GM18517 (cell line): ENCODE data around the gene FKBP5.
"Not testable (repeated sequence)": the region's sequence is repeated elsewhere in the genome, so short reads cannot be mapped to it uniquely, and the experiment has no call there.

Source experiments
- ATAC-seq: cut with Tn5 transposase; IDR thresholded peaks from one replicate; pipeline ENCODE4 v1.9.1; 2021; ENCODE audit warnings: mild to moderate bottlenecking, moderate library complexity; ENCODE audit not compliant: unreplicated experiment

The FKBP5 gene

DNA sequence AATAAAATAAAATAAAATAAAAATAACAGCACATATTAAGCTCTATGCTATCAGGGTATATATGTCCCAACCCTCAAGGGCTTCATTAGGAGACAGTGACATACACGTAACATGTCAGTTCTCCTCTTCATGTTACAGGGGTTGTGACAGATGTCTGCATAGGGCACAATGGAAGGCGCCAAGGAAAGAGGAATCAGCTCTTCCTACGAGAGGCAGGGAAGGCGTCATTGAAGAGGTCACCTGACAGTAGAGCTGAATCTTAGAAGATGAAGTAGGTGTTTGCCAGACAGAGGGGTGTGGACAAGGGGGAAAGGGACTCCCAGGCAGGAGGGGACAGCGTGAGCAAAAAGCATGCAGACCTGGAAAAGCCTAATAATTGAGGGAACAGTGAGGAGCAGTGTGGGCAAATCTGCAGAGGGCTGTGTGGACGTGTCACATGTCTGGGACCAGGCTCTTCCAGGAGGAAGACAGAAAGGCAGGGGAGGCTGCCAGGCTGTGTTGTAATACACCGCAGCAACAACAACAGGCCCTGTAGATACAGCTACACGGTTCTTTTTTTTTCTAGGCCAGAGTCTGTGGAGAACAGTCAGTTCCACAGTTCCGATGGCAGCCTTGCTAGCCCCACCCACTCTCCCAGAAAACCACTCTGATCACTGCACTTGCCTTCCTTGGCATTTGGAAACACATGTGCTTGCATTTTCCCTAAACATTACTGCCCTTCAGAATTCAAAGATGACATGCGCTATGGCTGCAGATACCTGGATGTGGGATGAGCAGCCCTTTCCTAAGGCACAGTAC lies 2.5 kb upstream of the FKBP5 start:
- ATAC-seq: no peak

DNA sequence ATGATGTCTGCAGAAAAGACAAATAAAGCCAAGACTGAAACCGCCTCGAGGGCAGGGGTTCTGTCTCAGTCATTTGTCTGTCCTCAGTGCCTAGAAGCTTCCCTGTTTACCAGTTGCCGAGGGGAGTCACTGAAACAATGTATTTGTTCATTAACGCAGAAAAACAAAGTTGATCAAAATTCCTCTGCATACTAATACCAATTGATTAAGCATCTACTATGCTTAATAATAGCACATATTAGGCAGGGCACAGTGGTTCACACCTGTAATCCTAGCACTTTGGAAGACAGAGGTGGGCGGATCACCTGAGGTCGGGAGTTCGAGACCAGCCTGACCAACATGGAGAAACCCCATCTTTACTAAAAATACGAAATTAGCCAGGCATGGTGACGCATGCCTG lies 1.8 kb upstream of the FKBP5 start:
- no peak for ATAC-seq

DNA sequence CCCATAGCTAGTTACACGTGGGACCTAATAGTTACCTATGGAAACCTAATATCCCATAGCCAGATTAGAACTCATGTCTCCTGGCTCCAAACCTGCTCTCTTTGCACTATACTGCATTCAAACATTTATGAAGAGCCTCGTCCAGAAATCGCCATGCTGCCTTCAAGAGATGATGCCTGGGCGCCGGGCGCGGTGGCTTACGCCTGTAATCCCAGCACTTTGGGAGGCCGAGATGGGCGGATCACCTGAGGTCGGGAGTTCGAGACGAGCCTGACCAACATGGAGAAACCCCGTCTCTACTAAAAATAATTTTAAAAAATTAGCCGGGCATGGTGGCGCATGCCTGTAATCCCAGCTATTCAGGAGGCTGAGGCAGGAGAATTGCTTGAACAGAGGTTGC lies 1.3 kb upstream of the FKBP5 start:
- ATAC-seq: not testable (repeated sequence)

DNA sequence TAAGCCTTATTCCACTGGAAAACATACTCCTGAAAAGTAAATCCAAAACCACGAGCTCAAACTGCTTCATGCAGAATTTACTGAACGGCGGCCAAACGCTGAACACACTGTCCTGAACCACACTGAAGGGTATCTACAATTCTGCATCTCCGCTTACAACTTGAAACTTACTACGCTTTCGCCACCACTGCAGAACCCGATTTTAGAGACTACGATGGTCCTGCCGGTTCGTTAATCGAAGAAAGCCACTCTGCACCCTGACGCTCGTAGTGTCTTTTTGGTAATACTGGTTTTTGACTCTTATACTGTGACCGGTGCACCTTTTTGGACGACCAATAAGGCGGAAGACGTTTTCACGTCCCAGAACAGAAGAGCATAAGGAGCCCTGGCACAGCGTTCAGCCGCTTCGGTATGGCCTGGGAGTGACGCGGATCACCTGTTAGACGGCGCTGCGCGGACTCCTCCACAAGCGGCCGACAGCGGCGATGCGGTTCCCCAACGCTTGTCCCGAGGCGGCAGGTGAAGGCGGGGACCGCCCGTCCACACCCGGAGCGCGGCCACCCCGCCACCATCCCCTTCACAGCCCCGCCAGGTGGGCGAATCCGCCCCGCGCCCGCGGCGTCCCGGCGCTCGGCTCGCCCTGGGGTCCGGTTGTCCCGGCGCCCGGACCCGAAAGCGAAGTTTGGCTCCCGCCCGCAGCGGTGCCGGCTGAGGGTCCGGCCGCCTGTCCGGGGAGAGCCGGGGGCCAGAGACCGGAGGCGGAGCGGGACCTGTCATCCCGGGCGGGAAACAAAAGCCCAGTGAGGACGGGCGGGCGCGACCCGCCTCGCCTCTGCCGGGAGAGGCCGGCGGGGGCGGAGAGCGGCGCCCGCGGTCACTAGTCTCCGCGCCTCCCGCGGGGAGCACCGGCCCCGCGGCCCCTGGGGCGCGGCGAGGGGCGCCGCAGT lies 784 bp downstream of the FKBP5 start:
- ATAC-seq: peak; percentile 35

DNA sequence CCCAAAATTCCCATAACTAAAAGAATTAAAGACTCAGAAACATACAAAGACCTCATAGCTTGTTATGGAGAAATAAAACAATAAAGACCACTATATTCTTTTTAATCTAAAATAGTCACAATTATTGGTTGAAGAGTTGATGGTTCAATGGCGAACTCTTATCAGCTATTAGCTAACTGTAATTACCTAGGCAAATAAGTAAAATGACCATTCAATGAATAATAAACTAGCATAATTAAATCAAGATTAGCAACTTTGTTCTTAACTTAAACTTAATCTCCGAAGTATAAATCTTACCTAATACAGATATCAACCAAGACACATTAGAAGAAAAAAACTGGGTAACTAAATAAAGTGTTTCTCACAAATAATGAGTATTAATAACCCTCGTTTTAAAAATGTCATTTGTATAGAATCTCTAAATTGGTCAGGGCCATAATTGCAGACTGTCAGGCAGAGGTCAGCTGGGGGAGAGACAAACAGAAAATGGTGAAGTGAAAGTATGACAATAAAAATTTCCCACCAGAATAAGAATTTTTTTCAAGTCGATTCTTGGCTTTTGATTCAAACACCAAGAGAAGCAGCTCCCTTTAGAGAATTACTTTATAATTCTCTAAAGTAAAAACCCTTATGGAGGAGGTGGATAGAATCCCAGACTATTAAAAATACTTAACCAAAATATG lies 1.7 kb downstream of the FKBP5 start:
- ATAC-seq: no peak

DNA sequence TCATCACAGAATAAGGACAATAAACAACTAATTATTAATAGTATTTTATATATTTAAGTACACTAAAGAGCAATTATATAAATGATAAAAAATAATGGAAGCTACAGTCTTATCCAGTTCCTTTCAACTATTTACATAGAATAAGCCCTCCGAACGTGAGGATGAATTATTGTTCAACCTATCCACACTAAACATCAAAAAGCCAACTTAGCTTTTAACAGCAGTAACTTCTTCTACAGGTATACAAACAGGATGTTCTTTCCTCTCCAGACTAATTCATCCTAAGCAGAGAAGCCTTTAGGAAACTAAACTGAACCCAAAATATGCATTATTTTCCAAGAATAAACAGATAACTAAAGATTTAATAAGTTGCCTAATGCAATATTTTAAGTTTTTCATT lies 2.3 kb downstream of the FKBP5 start:
- no peak for ATAC-seq

DNA sequence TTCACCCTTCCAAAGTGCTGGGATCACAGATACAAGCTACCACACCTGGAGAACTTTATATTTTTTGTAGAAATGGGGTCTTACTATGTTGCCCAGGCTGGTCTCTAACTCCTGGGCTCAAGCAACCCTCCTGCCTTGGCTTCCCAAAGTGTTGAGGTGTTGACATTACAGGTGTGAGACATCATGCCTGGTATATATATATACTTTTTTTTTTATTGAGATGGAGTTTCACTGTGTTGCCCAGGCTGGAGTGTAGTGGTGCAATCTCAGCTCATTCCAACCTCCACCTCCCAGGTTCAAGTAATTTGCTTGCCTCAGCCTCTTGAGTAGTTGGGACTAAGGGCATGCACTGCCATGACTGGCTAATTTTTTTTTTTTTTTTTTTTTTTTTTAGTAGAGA lies 5.4 kb downstream of the FKBP5 start:
- no peak for ATAC-seq

DNA sequence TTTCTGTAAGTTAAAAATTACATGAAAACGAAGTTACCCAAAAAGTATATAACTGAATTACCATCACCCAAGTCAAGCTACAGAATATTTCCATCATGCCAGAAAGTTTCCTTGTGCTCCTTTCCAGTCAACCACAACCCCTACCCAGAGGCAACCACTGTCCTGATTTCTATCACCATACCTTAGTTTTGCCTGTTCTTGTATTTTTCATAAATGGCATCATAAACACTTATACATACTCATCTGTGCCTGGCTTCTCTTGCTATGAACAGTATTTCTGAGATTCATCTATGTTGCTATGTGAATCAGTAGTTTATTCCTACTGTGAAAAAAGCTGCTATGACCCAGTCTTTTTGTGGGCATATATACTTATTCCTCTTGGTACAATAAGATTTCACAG lies 7.4 kb downstream of the FKBP5 start:
- no peak for ATAC-seq

DNA sequence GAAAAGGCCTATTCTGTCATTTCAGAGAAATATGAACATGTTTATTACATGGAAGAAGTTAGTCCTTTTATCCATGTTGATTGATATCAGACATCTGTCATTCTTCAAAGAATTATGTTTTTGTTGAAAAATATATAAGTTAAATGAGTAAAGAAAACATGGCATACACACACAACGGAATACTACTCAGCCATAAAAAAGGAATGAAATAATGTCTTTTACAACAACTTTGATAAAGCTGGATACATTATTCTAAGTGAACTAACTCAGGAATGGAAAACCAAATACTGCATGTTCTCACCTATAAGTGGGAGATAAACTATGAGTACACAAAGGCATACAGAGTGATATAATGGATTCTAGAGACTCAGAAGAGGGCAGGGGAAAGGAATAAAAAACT lies 9.3 kb downstream of the FKBP5 start:
- no peak for ATAC-seq

DNA sequence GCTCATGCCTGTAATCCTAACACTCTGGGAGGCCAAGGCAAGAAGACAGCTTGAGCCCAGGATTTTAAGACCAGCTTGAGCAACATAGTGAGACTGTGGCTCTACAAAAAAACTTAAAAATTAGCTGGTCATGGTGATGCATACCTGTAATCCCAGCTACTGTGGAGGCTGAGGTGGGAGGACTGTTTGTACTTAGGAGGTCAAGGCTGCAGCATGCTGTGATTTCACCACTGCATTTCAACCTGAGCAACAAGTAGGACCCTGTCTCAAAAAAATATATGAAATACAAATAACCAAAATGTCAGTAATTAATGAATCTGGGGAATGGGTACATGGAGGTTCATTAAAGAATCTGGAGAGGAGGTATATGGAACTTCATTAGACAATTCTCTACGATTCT lies 9.9 kb downstream of the FKBP5 start:
- ATAC-seq: no peak

DNA sequence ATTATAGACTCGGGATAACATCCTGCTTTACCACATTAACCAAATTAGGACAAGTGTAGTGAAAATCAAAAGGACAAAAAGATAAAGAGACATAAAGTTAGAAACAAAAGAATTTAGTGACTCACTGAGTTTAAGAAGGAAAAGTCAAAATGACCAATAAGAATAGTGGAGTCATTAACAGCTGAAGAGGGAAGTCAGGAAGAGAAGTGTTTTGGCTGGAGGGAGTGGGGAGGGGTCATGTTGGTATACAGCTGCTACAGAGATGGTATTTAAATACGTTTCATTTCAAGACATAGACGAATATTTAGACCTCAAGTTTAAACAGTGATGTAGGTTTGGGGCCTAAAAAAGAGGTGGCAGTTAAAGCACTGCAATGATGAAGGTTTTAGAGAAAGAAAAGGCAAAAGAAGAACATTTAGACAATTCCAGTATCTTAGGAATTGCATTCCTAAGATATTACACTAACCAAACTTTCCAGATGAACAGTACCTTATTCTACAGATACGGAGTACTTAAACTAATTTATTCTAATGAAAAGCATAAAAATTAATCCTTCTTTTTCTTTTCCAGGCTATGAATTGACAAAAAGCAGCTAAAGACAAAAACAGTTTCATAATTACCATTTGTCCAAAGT lies 10.6 kb downstream of the FKBP5 start:
- ATAC-seq: no peak

DNA sequence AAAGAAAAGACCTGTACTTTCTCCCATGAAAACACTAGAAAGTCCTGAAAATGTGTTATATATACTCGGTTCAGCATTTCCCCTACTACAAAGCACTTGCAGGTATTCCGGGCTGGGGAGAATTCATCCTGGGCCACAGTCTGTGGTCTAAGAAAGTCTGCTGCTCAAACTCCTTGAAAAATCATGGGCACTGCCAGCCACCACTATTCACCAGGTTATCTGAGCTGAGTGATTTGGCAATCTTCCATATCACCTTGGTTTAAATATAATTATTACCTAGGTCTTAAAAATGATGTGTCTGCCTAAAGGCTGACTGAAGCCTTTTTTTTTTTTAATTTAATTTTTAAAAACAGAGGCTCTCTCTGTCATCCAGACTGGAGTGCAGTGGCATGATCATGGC lies 11.3 kb downstream of the FKBP5 start:
- ATAC-seq: no peak

DNA sequence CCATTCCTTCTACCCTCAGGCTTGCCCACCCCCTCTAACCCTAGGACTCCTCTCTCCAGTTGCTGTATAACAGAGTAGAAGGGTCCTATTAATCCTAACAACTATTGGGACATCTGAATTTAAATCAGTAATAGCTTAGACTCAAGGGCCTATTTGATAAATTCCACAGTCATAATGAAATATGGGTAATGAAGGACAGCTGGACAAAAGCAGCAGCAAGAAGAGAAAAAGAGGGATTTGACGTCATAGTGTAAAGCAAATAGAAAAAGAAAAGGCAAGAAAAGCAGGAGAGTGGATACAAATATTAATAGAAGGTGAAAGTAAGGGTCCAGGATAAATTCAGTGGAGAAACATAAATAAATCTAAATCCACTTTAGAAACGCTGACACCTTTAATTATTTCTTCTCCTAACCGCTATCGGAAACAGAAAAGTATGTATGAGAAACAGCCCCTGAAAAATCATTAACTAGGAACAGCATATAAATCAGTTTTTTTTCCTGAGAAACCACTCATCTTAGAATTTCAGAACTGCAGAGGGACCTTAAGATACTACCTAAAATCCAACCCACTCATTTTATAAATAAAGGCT lies 12.8 kb downstream of the FKBP5 start:
- ATAC-seq: no peak

DNA sequence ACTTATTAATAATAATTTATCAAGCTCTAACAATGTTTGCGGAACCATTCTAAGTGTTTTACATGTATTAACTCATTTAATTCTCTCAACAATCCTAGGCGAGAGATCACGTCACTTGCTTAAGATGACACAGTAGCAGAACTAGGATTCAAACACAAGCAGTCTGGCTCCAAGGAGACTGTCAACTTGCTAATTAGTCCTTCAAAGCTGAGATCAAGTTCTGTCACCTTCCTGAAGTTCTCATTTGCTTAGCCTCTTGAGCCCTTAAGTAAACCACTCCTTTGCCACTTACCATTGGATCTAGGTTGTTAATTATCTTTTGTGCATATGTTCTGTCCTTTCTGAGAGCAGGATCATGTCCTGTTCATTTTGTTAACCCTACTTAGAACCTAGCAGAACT lies 14.1 kb downstream of the FKBP5 start:
- ATAC-seq: no peak

DNA sequence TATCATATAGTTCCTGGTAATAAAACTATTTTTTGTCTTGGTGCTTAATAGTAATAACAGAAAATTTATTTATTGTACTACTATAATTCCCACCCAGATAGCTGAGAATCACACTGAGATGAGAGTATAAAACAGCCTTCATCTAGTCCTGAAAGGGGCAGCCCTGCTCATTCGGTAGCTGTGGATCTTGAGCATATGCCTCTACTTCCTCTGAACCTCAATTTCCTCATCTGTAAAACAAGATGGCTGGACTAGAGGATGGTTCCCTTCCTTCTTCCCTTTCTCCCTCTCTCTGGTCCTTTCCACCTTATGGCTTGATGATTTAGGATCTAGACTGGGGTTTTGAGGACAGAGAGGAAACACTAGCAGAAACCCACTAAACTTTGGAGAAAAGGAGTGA lies 15.0 kb downstream of the FKBP5 start:
- ATAC-seq: no peak

DNA sequence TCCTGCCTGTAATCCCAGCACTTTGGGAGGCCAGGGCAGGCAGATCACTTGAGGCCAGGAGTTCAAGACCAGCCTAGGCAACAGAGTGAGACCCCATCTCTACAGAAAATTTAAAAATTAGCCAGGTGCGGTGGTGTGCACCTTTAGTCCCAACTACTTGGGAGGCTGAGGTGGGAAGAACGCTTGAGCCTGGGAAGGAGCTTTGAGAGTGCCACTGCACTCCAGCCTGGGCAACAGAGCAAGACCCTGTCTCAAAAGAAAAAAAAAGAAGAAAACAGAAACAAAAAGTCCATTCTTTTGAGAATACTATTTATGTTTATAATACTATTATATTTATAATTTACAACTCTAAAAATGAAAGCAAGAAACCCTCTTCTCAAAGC lies 15.4 kb downstream of the FKBP5 start:
- not testable (repeated sequence) for ATAC-seq

DNA sequence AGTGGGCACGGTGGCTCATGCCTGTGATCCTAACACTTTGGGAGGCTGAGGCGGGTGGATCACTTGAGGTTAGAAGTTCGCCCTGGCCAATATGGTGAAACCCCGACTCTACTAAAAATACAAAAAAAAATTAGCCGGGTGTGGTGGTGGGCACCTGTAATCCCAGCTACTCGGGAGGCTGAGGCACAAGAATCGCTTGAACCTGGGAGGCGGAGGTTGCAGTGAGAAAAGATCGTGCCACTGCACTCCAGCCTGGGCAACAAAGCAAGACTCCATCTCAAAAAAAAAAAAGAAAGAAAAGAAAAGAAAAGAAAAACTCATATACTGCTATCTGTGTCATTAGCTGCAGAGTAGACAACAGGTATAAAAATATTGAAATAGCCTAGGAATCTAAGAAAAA lies 18.3 kb downstream of the FKBP5 start:
- ATAC-seq: not testable (repeated sequence)

DNA sequence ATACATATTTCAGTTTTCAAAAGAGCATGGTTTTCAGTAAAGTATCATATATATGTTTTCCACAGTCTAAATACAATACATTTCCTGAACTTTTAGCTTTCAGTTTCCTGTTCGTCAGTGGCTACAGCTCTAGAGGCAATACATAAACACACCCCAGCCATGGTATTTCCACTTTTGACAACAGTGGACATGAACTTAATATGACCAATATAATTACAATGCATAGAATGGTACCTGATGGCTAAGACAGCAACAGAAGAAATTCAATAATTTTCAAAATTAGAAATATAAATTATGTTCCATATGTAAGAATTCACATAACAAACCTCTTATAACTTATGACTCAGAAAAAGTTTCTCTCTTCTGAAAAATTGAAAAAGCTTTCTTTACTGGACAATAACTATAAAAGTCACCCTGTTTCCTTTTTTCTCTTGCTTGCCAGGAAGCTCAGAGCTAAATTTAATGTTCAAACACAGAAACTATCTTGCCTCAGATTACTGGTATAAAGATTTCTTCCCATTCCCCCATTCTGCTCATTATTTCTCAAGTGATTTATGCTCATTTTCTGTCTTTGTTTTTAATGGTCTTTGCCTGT lies 19.2 kb downstream of the FKBP5 start:
- ATAC-seq: no peak

DNA sequence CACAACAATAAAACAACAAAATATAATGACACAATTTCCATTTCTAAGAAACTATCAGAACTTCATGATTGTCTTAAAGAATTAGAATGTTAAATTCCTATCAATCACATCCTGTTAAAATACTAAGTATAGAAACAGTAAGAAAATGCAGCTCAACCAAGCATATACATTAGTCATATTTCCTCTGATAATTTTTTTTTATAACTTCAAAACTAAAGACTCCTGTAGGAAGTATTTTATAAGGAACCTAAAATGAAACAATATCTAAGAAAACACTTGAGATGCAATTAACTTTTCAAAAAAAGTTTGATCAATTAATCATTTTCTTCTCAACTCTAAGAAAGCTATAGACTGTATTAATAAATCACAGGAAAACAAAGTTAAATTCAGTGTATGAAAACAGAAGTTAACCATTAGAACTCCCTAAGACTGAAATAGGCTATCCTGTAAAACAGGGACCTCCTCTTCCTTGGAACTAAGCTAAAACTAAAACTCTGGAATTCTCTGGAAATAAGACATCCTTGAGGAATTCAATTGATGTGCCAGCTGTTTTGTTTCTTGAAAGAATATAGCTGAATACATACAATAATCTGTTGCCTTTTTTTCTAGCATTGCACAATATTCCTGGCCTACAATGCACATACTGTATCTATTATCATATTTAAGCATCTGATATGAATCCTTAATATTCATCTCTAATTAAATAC lies 19.8 kb downstream of the FKBP5 start:
- no peak for ATAC-seq

DNA sequence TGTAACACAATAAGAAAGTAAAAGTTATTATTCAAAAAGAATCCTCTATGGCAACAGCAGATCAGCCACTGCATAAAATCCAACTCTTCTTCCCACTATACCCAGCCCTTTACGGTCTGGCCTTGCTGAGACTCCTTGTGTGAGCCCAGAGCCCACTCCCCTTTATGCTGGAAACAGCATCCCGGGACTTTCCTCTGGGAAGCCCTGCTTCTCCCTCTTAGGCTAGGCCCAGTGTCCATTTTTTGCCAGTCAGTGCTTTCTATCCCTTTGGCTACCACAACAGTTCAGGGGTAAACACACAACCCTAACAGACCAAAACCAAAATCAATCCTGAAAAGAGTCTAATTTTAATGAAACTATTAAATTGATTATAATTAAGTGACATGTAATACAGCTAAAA lies 20.6 kb downstream of the FKBP5 start:
- no peak for ATAC-seq
